Measurements from ENCODE around the gene CYTH1.
"Not testable (repeated sequence)": the region's sequence is repeated elsewhere in the genome, so short reads cannot be mapped to it uniquely, and the experiment has no call there.

CYTH1 gene

GRCh38 chr17:78759969-78760352 is 22.1 kb downstream of the CYTH1 start:
- DNase-seq (ENCODE audit: low read depth) = no peak

GRCh38 chr17:78759203-78759968 is 22.7 kb downstream of the CYTH1 start:
- peak; percentile 67 for DNase-seq (ENCODE audit: low read depth)

- DNase-seq (ENCODE audit: low read depth) = no peak
These were observed 28.5 kb downstream of the CYTH1 start for GRCh38 chr17:78753316-78754250.

GRCh38 chr17:78751447-78752161 is 30.5 kb downstream of the CYTH1 start:
- no peak for DNase-seq (ENCODE audit: low read depth)

GRCh38 chr17:78751000-78751399 is 31.1 kb downstream of the CYTH1 start:
- DNase-seq (ENCODE audit: low read depth) = not testable (repeated sequence)

GRCh38 chr17:78748730-78749317 is 33.2 kb downstream of the CYTH1 start:
- DNase-seq (ENCODE audit: low read depth) = peak; percentile 61

- DNase-seq (ENCODE audit: low read depth) = no peak
These were observed 33.9 kb downstream of the CYTH1 start for GRCh38 chr17:78748048-78748729.

GRCh38 chr17:78747488-78747887 is 34.6 kb downstream of the CYTH1 start:
- no peak for DNase-seq (ENCODE audit: low read depth)

GRCh38 chr17:78746949-78747269 is 35.2 kb downstream of the CYTH1 start:
- no peak for DNase-seq (ENCODE audit: low read depth)

- DNase-seq (ENCODE audit: low read depth) = no peak
These were observed 35.7 kb downstream of the CYTH1 start for GRCh38 chr17:78746263-78746948.

- DNase-seq (ENCODE audit: low read depth) = peak; percentile 46
These were observed 36.5 kb downstream of the CYTH1 start for GRCh38 chr17:78745407-78746088.

GRCh38 chr17:78742901-78743300 is 39.2 kb downstream of the CYTH1 start:
- DNase-seq (ENCODE audit: low read depth) = no peak

- no peak for DNase-seq (ENCODE audit: low read depth)
These were observed 40.3 kb downstream of the CYTH1 start for GRCh38 chr17:78741644-78742284.

- no peak for DNase-seq (ENCODE audit: low read depth)
These were observed 42.6 kb downstream of the CYTH1 start for GRCh38 chr17:78739331-78739931.

- no peak for DNase-seq (ENCODE audit: low read depth)
These were observed 43.4 kb downstream of the CYTH1 start for GRCh38 chr17:78738698-78739097.

GRCh38 chr17:78738278-78738677 is 43.8 kb downstream of the CYTH1 start:
- no peak for DNase-seq (ENCODE audit: low read depth)

- DNase-seq (ENCODE audit: low read depth) = no peak
These were observed 44.7 kb downstream of the CYTH1 start for GRCh38 chr17:78737332-78737731.

- DNase-seq (ENCODE audit: low read depth) = peak; percentile 30
These were observed 45.5 kb downstream of the CYTH1 start for GRCh38 chr17:78736526-78737079.

Data from stimulated activated CD8-positive, alpha-beta memory T cell treated with anti-CD3 and anti-CD28 coated beads, Interleukin-12 subunit alpha, Interleukin-12 subunit beta, amount 100 ng/mL, for 1 hour (primary cell).